ENCODE results near the gene LRP2BP. TPM values are rescaled to one million over a fixed set of nuclear protein-coding genes. Genes with fewer than 3 reads are reported as not detected.

The LRP2BP gene
- total RNA-seq, 2 experiments from 2014 or later, result 0.60 to 1.4 TPM

DNA sequence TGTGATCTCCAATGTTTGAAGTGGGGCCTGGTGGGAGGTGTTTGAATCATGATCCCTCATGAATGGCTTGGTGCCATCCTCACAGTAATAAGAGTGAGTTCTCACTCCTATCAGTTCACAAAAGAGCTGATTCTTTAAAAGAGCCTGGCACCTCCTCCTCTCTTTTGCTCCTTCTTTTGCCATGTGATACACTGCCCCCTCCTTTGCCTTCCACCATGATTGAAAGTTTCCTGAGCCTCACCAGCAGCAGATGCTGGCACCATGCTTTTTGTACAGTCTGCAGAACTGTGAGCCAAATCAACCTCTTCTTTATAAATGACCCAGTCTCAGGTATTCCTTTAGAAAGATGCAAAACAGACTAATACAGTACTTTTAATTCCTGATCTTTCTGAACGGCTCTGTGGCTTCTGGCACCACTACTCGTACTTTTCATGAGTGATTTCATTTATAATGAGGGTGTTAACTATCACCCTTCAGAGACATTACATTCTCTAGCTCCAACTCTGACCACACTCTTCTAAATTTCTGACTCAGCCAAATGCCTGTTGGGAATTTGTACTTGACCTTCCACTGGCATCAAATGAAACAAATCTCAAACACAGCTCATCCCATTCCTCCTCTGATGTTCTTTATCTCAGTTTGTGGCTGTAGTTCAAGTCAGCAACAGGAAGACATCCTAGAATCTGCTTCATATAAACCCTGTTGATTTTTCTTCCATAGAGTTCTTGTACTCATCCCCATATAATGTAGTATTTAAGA is 25.8 kb upstream of the LRP2BP start:
- H3K9me3 ChIP-seq (ENCODE audit: low read length), result no peaks in the 10 kb centered on the region
- no peak overlapping the region for H3K4me3 ChIP-seq (ENCODE audit: low read depth, low read length, poor library complexity, severe bottlenecking)
- no peaks in the 10 kb centered on the region for H3K9me2 ChIP-seq (ENCODE audit: insufficient read depth, low read length)
- TF ChIP-seq EZH2phosphoT487 (IDR thresholded peaks at IDR 0.05; ENCODE audit: borderline replicate concordance, low read depth, low read length), result no peak
- TF ChIP-seq, protein P1, sequence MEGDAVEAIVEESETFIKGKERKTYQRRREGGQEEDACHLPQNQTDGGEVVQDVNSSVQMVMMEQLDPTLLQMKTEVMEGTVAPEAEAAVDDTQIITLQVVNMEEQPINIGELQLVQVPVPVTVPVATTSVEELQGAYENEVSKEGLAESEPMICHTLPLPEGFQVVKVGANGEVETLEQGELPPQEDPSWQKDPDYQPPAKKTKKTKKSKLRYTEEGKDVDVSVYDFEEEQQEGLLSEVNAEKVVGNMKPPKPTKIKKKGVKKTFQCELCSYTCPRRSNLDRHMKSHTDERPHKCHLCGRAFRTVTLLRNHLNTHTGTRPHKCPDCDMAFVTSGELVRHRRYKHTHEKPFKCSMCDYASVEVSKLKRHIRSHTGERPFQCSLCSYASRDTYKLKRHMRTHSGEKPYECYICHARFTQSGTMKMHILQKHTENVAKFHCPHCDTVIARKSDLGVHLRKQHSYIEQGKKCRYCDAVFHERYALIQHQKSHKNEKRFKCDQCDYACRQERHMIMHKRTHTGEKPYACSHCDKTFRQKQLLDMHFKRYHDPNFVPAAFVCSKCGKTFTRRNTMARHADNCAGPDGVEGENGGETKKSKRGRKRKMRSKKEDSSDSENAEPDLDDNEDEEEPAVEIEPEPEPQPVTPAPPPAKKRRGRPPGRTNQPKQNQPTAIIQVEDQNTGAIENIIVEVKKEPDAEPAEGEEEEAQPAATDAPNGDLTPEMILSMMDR (conservative IDR thresholded peaks at IDR 0.05; ENCODE audit: low read length), result no peak
- H4K20me1 ChIP-seq (ENCODE audit: insufficient read depth, low read length), result no peaks in the 10 kb centered on the region
- H2AFZ ChIP-seq (ENCODE audit: low read length), result no peak overlapping the region
- H3K4me1 ChIP-seq (ENCODE audit: insufficient read depth, low read length, poor library complexity, severe bottlenecking), result peaks cover 18% of the 10 kb centered on the region
- no peak overlapping the region for H3K27ac ChIP-seq (ENCODE audit: low read depth, low read length, poor library complexity, severe bottlenecking)
- peaks cover 51% of the 10 kb centered on the region for H3K36me3 ChIP-seq (ENCODE audit: insufficient read depth, low read length)
- intact Hi-C loops (cut with micrococcal nuclease; ENCODE audit: unreplicated experiment), result no loop called here
- CTCF ChIA-PET (ENCODE audit: unreplicated experiment), result no interaction called here
- POLR2A ChIA-PET, result interaction anchor here (1.2 kb wide), 1 partner anchor 111 kb away, joined by 3 read pairs; no protein-coding TSS in a partner anchor
- H3K79me2 ChIP-seq (ENCODE audit: insufficient read depth, low read depth, low read length), result peaks cover 15% of the 10 kb centered on the region
- no peak for DNase-seq (ENCODE audit: low spot score)
- no TSS peak for BruUV-seq (replicated peaks)
- no peak overlapping the region for H3K4me2 ChIP-seq (ENCODE audit: low read length)

DNA sequence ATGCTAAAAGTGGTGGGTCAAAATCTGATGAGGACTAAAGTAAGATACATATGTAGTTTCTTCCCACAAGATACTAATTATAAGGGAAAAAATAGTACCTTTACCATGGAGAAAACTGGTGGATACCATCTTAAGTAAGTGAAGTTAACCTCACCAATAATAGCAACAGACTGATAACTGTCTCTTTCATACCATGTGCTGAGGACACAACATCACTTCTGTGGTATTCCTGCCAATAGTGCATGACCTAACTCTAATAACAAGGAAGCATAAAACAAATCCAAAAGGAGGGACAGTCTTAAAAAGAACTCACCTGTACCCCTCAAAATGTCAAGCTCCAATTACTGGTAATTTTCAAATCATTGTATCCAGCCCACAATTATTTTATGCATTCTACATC is 21.2 kb upstream of the LRP2BP start:
- ChIA-PET CTCF (ENCODE audit: unreplicated experiment) (interaction anchor here (0.5 kb wide), 1 partner anchor 13 kb away, joined by 3 read pairs; no protein-coding TSS in a partner anchor), POLR2A (interaction anchor here (0.6 to 1.0 kb wide), 5 partner anchors 12 to 167 kb away, joined by 3 to 4 read pairs (median 3); partner anchors contain the start of gene ANKRD37)
- H3K36me3 ChIP-seq (ENCODE audit: insufficient read depth, low read length), result peaks cover 86% of the 10 kb centered on the region
- BruUV-seq (replicated peaks), result no TSS peak
- H3K4me1 ChIP-seq (ENCODE audit: insufficient read depth, low read length, poor library complexity, severe bottlenecking), result peaks cover 25% of the 10 kb centered on the region
- intact Hi-C loops (cut with micrococcal nuclease; ENCODE audit: unreplicated experiment), result no loop called here
- TF ChIP-seq, protein P1 (conservative IDR thresholded peaks at IDR 0.05; ENCODE audit: low read length), result no peak
- TF ChIP-seq EZH2phosphoT487 (IDR thresholded peaks at IDR 0.05; ENCODE audit: borderline replicate concordance, low read depth, low read length), result no peak
- no peak overlapping the region for H3K4me2 ChIP-seq (ENCODE audit: low read length)
- H4K20me1 ChIP-seq (ENCODE audit: insufficient read depth, low read length), result no peaks in the 10 kb centered on the region
- no peaks in the 10 kb centered on the region for H3K9me3 ChIP-seq (ENCODE audit: low read length)
- H3K4me3 ChIP-seq (ENCODE audit: low read depth, low read length, poor library complexity, severe bottlenecking), result no peak overlapping the region
- H3K79me2 ChIP-seq (ENCODE audit: insufficient read depth, low read depth, low read length), result no peaks in the 10 kb centered on the region
- H2AFZ ChIP-seq (ENCODE audit: low read length), result no peak overlapping the region
- peaks cover 5% of the 10 kb centered on the region; the same call in 1 of the 2 replicates for H3K9me2 ChIP-seq (ENCODE audit: insufficient read depth, low read length)
- no peak for DNase-seq (ENCODE audit: low spot score)
- H3K27ac ChIP-seq (ENCODE audit: low read depth, low read length, poor library complexity, severe bottlenecking), result no peak overlapping the region

DNA sequence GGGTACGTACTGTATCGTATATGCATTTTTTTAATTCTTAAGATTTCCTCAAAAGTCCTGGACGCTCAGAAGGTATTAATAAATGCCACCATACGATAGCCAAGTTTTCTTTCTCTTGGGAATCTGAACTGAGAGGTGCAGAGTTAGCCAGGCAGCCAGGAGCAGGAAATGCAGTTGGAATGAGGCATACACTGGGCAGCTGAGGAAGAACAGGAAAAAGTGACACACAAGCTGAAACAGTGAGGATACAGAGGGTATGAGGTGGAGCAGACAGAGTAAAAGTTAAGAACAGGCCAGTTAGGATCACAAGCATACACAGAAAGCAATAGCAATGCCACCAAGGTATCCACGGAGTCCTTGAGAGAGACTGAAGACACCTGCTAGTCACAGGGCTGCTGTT is 16.7 kb upstream of the LRP2BP start:
- Histone ChIP-seq H2AFZ (ENCODE audit: low read length) (no peak overlapping the region), H3K27ac (ENCODE audit: low read depth, low read length, poor library complexity, severe bottlenecking) (peak overlapping the region; percentile 46), H3K79me2 (ENCODE audit: insufficient read depth, low read depth, low read length) (no peaks in the 10 kb centered on the region), H4K20me1 (ENCODE audit: insufficient read depth, low read length) (no peaks in the 10 kb centered on the region), H3K4me1 (ENCODE audit: insufficient read depth, low read length, poor library complexity, severe bottlenecking) (peaks cover 25% of the 10 kb centered on the region), H3K4me2 (ENCODE audit: low read length) (peak overlapping the region; percentile 32), H3K9me3 (ENCODE audit: low read length) (no peaks in the 10 kb centered on the region), H3K9me2 (ENCODE audit: insufficient read depth, low read length) (peaks cover 5% of the 10 kb centered on the region; the same call in 1 of the 2 replicates), H3K4me3 (ENCODE audit: low read depth, low read length, poor library complexity, severe bottlenecking) (no peak overlapping the region), H3K36me3 (ENCODE audit: insufficient read depth, low read length) (peaks cover 72% of the 10 kb centered on the region)
- POLR2A ChIA-PET, result interaction anchor here (1.0 to 4.3 kb wide), 9 partner anchors 13 to 174 kb away, joined by 3 to 26 read pairs (median 4); partner anchors contain the start of genes ANKRD37 and LRP2BP
- CTCF ChIA-PET (ENCODE audit: unreplicated experiment), result interaction anchor here (0.6 kb wide), 1 partner anchor 268 kb away, joined by 3 read pairs; no protein-coding TSS in a partner anchor
- no TSS peak for BruUV-seq (replicated peaks)
- intact Hi-C loops (cut with micrococcal nuclease; ENCODE audit: unreplicated experiment), result loop anchor here (5.0 kb wide), 1 partner anchor 175 kb away; no protein-coding TSS in a partner anchor
- TF ChIP-seq, protein P1 (conservative IDR thresholded peaks at IDR 0.05; ENCODE audit: low read length), result no peak
- no peak for DNase-seq (ENCODE audit: low spot score)

All from OCI-LY7 (cell line).